Right cardiac atrium (tissue), 5 donors: ENCODE data around the gene CRYGN. TPM values are rescaled to one million over a fixed set of nuclear protein-coding genes. Genes with fewer than 3 reads are reported as not detected.

ENCODE experiments used
- ATAC-seq, 2 donors: fragments of 200-7000 bp; cut with Tn5 transposase; one replicate each; pipeline versions ENCODE4 v1.8.0 to v1.9.1; 2020; ENCODE audit warnings: moderate library complexity in 2 of 2, mild to moderate bottlenecking in 1 of 2
- DNase-seq, 3 donors: peaks; one replicate each; pipeline ENCODE4 v3.0.0-alpha.2; 2020
- H3K27ac ChIP-seq: one replicate; pipeline ENCODE4 v1.5.1; 2013; ENCODE audit warnings: mild to moderate bottlenecking, low read length, control low read depth, moderate library complexity
- H3K27me3 ChIP-seq: one replicate; pipeline ENCODE4 v1.6.1; 2013; ENCODE audit not compliant: control insufficient read depth, insufficient read depth
- H3K4me1 ChIP-seq: one replicate; pipeline ENCODE4 v1.6.1; 2013; ENCODE audit warnings: low read length; ENCODE audit not compliant: control insufficient read depth, insufficient read depth
- H3K4me3 ChIP-seq: one replicate; pipeline ENCODE4 v1.5.1; 2013; ENCODE audit warnings: low read length, control low read depth
- H3K9me3 ChIP-seq: one replicate; pipeline ENCODE4 v1.6.1; 2013; ENCODE audit warnings: low read length; ENCODE audit not compliant: control insufficient read depth
- WGBS: extraction: QIAGEN DNeasy Blood & Tissue Kit; methylation state at CpG from one replicate; pipeline ENCODE4 v1.1.7; 2013; 5-methylcytosine and 5-hydroxymethylcytosine counted together
- intact Hi-C, 4 donors: fragments of 100-400 bp; cut with DNase I; formaldehyde crosslinking; loops; one replicate each; pipeline versions ENCODE4 v1.11.0 to v1.14.0; 2022 to 2023
- polyA plus RNA-seq: library from polyadenylated mRNA; stranded (reverse); fragments of 200-250 nt; gene quantifications from one replicate; pipeline ENCODE4 v1.2.3, GENCODE V29; 2013
- total RNA-seq, 4 donors: library from RNA; stranded (reverse); fragmentation: NEBNext Ultra II Directional; extraction: Animal tissue kit (Norgen Biotek cat#: 25700); gene quantifications; one replicate each; pipeline ENCODE4 v1.2.1, GENCODE V29; 2021
- donor health status: healthy with polysubstance abuse.
- donor health status: DM: no; HTN: yes; CAD: no.
- donor health status: DM: no; HTN: no; CAD: no.
- donor health status: DM: no; HTN: yes; CAD: no; lungs with severe emphysema.
- donor health status: DM: yes; HTN: yes; CAD: no.

The CRYGN gene
- total and polyA plus RNA-seq, 5 donors, result 0.07 to 0.11 TPM; not detected in 3

DNA sequence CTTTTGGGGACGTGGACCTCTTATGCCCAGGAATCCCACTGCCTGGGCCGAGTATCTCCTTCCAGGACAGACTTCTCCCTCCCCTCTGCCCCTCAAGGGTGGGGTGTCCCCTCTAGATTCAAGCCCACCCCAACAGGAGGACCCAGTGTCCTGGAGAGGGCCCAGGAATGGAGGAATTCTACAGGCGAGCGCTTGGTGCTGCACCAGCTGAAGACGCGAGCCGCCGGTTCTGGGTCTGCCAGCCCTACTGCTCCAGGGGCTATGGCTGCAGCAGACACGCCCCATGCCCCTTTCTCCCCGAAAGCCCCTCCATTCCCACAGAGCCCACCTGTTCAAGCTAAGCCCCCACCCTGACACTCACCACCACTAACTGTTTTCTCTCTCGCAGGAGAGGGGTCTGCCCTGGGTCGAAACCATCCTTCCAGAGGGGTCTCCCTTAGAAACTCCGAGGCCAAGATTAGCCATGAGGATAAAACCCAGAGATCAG is 8.6 kb downstream of the CRYGN start:
- Histone ChIP-seq H3K27me3 (no peaks in the 10 kb centered on the region), H3K9me3 (no peaks in the 10 kb centered on the region), H3K27ac (no peak overlapping the region), H3K4me1 (no peaks in the 10 kb centered on the region), H3K4me3 (no peak overlapping the region)
- intact Hi-C loops, result loop anchor here in 2 of 4 donors (5.0 to 10.0 kb wide), 2 partner anchors 47 to 49 kb away; no protein-coding TSS in a partner anchor
- ATAC-seq (no peak), DNase-seq (no peak)
- 95% methylated on average over 13 of the region's 13 CpGs for WGBS

GRCh38 chr7:151430391-151431205 is 9.3 kb downstream of the CRYGN start:
- Histone ChIP-seq H3K4me3 (no peak overlapping the region), H3K27ac (no peak overlapping the region), H3K27me3 (no peaks in the 10 kb centered on the region), H3K9me3 (no peaks in the 10 kb centered on the region), H3K4me1 (no peaks in the 10 kb centered on the region)
- no peak for ATAC-seq
- WGBS, result 91% methylated on average over 16 of the region's 16 CpGs
- no peak for DNase-seq
- intact Hi-C loops, result loop anchor here in 2 of 4 donors (5.0 to 10.0 kb wide), 2 partner anchors 46 to 48 kb away; no protein-coding TSS in a partner anchor

- no peak for DNase-seq
- ATAC-seq, result no peak
- no peaks in the 10 kb centered on the region for H3K4me1 ChIP-seq
- intact Hi-C loops, result loop anchor here in 2 of 4 donors (5.0 to 10.0 kb wide), 2 partner anchors 45 to 47 kb away; no protein-coding TSS in a partner anchor
- 57% methylated on average over 10 of the region's 10 CpGs for WGBS
- H3K9me3 ChIP-seq, result no peaks in the 10 kb centered on the region
- no peaks in the 10 kb centered on the region for H3K27me3 ChIP-seq
- H3K4me3 ChIP-seq, result no peak overlapping the region
- H3K27ac ChIP-seq, result no peak overlapping the region
Observed at GRCh38 chr7:151429560-151430331, 10.2 kb downstream of the CRYGN start.

DNA sequence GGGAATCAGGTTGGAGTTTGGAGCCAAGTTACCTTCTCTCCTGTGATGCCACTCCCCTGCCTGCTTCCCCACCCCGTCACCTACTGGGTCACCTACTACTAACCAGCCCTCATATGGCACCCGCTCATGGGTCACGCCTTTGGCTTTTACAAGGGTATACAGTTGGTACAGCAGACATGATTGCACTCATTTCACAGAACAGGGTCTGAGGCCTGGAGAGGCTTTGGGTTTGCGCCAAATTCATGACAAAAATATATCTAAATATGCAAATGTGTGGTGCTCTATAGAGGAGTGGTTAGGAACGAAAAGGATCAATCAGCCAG is 10.7 kb downstream of the CRYGN start:
- H3K9me3 ChIP-seq, result no peaks in the 10 kb centered on the region
- no peak for ATAC-seq
- no peak overlapping the region for H3K27ac ChIP-seq
- H3K4me3 ChIP-seq, result no peak overlapping the region
- no peaks in the 10 kb centered on the region for H3K27me3 ChIP-seq
- WGBS, result 95% methylated on average over 5 of the region's 5 CpGs
- peaks cover 3% of the 10 kb centered on the region for H3K4me1 ChIP-seq
- intact Hi-C loops, result no loop called here
- DNase-seq, result no peak

- no peaks in the 10 kb centered on the region for H3K9me3 ChIP-seq
- H3K4me3 ChIP-seq, result no peak overlapping the region
- peak in 2 of 3 donors; percentile 56 to 58 for DNase-seq
- H3K27me3 ChIP-seq, result no peaks in the 10 kb centered on the region
- intact Hi-C loops, result no loop called here
- H3K4me1 ChIP-seq, result peaks cover 3% of the 10 kb centered on the region
- ATAC-seq, result no peak
- 51% methylated on average over 13 of the region's 13 CpGs for WGBS
- no peak overlapping the region for H3K27ac ChIP-seq
Observed at GRCh38 chr7:151428378-151429236, 11.3 kb downstream of the CRYGN start.

DNA sequence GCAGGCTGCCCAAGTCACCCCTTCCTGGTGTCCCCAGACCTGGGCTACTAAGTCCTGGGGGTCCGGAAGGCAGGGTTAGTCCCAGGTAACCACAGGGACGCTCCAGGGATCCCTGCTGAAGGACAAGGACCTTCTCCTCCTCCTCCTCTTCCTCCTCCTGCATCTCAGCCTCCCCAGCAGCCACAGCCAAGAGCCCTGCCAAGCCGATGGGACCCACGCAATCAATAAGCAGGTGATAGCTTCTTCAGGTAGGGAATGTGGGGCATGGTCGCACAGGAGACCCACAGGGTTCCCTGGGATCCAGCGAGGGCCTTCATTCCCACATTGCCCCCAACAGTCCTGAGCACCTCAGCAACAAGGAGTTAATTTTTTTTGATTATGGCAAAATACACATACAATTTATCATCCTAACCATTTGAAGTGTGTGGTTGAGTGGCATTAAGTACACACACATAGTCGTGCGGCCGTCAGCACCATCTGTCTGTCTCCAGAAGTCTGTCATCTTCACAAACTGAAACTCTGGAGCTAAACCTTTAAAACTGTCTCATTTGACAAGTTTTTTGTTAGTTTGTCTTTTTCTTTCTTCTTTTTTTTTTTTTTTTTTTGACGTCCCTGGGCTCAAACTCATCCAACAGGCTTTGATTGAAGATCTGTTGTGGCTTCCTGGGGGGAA is 12.1 kb downstream of the CRYGN start:
- intact Hi-C loops, result no loop called here
- Histone ChIP-seq H3K27ac (no peak overlapping the region), H3K4me1 (peaks cover 3% of the 10 kb centered on the region), H3K27me3 (no peaks in the 10 kb centered on the region), H3K4me3 (no peak overlapping the region), H3K9me3 (no peaks in the 10 kb centered on the region)
- ATAC-seq, result no peak
- no peak for DNase-seq
- WGBS, result 82% methylated on average over 10 of the region's 10 CpGs

DNA sequence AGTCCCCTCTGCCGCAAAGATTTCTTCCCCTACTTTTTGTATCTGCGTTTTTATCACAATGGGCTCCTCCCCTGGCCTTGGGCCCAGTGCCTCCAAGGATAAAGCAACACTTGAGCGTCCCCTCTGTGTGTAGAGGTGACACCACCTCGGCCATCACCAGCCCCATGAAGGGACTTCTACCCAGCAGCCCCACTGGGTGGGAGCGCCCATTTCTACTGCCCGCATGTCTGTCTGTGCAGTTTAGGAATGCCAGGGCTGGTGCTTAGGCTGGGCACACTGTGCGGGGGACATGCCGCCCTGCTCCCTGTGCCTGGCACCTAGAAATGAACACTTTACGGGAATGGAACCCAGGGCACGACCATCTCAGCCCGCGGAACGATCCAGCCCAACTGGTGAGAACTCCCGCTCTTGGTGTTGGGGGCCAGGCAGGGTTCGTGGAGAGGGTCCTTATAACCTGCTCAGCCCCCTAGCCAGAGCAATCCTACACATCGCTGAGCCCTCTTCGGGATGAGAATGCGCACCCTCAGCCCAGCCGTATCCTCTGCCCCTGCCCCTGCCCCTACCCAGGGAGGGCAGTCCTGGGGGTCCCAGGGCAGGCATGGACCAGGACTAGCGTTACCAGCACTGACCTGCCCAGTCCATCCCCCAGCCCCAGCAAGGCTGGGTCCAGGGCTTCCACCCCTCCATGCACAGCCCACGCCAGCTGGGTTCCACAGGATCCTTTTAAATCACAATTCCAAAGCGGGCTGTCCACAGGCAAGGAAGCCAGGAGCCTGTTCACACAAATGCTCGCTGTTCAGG is 12.8 kb downstream of the CRYGN start:
- Histone ChIP-seq H3K27me3 (no peaks in the 10 kb centered on the region), H3K9me3 (no peaks in the 10 kb centered on the region), H3K4me1 (peaks cover 3% of the 10 kb centered on the region), H3K4me3 (no peak overlapping the region), H3K27ac (no peak overlapping the region)
- WGBS, result 79% methylated on average over 23 of the region's 23 CpGs
- intact Hi-C loops, result no loop called here
- ATAC-seq (peak; percentile 12 to 25), DNase-seq (peak in 1 of 3 donors; percentile 67)

- no peak overlapping the region for H3K27ac ChIP-seq
- H3K9me3 ChIP-seq, result no peaks in the 10 kb centered on the region
- intact Hi-C loops, result no loop called here
- H3K4me1 ChIP-seq, result peaks cover 3% of the 10 kb centered on the region
- H3K4me3 ChIP-seq, result no peak overlapping the region
- 28% methylated on average over 14 of the region's 14 CpGs for WGBS
- ATAC-seq (peak; percentile 50 to 75), DNase-seq (peak; percentile 77 to 91 (median 85))
- H3K27me3 ChIP-seq, result no peaks in the 10 kb centered on the region
Observed at GRCh38 chr7:151426441-151426903, 13.5 kb downstream of the CRYGN start.

DNA sequence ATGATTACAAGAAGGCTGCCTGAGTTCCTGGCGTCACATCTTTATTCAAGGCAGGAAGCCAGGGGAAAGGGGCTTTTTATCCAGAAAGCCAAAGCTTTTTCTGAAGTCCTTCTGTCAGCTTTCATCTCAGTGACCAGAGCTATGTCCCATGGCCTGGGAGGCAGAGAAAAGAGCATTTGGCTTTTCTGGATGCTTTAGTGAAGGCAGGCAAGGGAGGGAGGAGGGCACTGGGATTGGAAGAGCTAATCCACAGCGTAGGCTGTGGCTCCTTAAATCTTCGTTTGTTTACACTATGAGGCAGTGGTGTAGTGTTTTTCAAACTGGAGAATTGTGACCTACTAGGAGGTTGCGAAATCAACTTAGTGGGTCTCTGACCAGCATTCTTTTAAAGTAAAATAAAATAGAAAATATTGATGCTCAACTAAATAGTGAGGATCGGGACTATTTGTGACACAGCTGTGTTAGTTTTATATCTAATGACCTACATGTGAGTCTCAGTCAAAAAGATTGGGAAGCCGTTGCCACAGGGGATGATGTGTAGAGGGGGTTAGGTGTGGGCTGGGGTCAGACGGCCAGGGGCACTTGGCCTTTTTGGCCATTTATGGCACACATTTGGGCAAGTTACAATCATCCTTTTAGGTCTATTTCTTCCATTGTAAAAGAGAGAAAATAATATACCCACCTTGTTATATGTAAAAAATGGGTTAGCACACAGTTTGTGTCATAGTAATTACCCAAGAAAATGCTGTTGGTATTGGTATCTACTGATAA is 14.1 kb downstream of the CRYGN start:
- Histone ChIP-seq H3K27me3 (no peaks in the 10 kb centered on the region), H3K9me3 (no peaks in the 10 kb centered on the region), H3K4me1 (peaks cover 3% of the 10 kb centered on the region), H3K27ac (peak overlapping the region; percentile 17), H3K4me3 (no peak overlapping the region)
- no peak for DNase-seq
- 58% methylated on average over 7 of the region's 7 CpGs for WGBS
- intact Hi-C loops, result no loop called here
- ATAC-seq, result peak; percentile 28 to 60
